ENCODE data around the gene EMC10. TPM values are rescaled to one million over a fixed set of nuclear protein-coding genes. Genes with fewer than 3 reads are reported as not detected.
A peak's percentile ranks its signal among the peaks of the same experiment; 100 is the strongest.

The EMC10 gene
- polyA plus RNA-seq, 2 of the 4 experiments (the other 2 are of a cell fraction): 52.8 to 147 TPM

- peak; percentile 83 to 95 for ATAC-seq
- peak overlapping the region; percentile 67 for H3K4me3 ChIP-seq
- H3K27ac ChIP-seq: peak overlapping the region; percentile 65 to 88
- peak overlapping the region; percentile 96 for H3K4me2 ChIP-seq
- 8% methylated on average over 33 of the region's 54 CpGs for WGBS (ENCODE audit: missing lambda C conversion rate)
- FAIRE-seq: no peak
- CTCF ChIA-PET: interaction anchor here (0.9 to 3.5 kb wide), 6 partner anchors 16 to 74 kb away, joined by 3 to 19 read pairs (median 4); no protein-coding TSS in a partner anchor
- TF ChIP-seq, protein P1, sequence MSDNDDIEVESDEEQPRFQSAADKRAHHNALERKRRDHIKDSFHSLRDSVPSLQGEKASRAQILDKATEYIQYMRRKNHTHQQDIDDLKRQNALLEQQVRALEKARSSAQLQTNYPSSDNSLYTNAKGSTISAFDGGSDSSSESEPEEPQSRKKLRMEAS (IDR thresholded peaks at IDR 0.05): 0 out of 2 replicates have a peak, but pooled peaks have one; percentile 17
- TF ChIP-seq CHD2 (IDR thresholded peaks at IDR 0.05; ENCODE audit: low read length, partially characterized antibody) (peak; percentile 80), JUN (IDR thresholded peaks at IDR 0.05) (0 out of 5 replicates have a peak, but pooled peaks of 1 of the 2 experiments have one; percentile 17), EHF (CRISPR knock-in tag; IDR thresholded peaks at IDR 0.05) (no peak), HOXA7 (CRISPR knock-in tag; IDR thresholded peaks at IDR 0.05) (no peak), PHF8 (IDR thresholded peaks at IDR 0.05; ENCODE audit: borderline replicate concordance, low read depth) (peak; percentile 32; the same call in 1 of the 2 replicates), REST (IDR thresholded peaks at IDR 0.05) (peak; percentile 67), USF2 (IDR thresholded peaks at IDR 0.05) (0 out of 2 replicates have a peak, but pooled peaks have one; percentile 12), RNF2 (IDR thresholded peaks at IDR 0.05; ENCODE audit: borderline replicate concordance, low read depth) (0 out of 2 replicates have a peak, but pooled peaks have one; percentile 39), RFX5 (IDR thresholded peaks at IDR 0.05) (peak; percentile 100)
- POLR2A ChIA-PET: no interaction called here
- DNase-seq (ENCODE audit: low read depth in 1 of 2, low spot score in 1 of 2): peak; percentile 72 to 90
- H3K9me3 ChIP-seq: no peaks in the 10 kb centered on the region
- H3K4me1 ChIP-seq: peaks cover 11% of the 10 kb centered on the region
These were observed 44.7 kb upstream of the EMC10 start for GRCh38 chr19:50431343-50432220.

DNA sequence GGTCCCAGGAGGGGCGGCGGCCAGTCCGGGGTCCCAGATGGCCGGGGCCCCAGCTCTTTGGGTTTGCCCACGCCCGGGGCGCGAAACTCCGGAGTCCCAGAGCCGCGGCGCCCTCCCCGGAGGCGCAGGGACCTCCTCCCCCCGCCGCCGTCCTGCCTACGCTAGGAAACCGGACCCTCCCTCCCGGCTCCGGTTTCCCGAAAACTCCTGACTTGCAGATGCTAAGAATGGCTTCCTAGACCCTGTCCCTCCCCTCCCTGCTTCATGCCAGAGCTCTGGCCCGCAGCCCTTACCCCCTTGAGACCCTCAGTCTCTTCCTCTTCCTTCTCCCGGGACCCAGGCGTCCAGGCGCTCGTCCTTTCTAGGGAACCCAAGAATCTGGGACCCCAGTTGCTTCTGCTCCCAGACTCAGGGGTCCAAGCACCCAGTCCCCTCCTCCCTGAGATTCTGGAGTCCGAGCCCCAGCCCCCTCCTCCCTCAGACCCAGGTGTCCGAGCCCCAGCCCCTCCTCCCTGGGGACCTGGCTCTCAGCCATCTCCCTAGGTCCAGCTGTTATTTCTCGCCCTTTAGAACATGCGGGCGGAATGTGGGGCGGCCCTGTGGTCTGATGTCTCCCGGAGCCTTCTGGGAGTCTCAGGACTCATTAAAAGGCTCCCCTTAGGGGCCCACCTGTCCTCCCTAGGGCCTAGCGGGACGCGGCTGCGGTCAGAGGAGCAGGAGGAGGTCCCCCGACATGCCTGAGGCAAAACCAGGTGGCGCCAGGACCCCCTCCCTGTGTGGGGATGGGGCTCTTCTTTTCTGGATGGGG lies 43.9 kb upstream of the EMC10 start, which contains the start of gene MYBPC2:
MYBPC2 (plus strand) TSS at position 672 of the 808 bp plus-strand sequence; CDS start at position 734, 62 bp downstream.
- H3K4me2 ChIP-seq: peak within 1 kb of the TSS; percentile 96
- no peak for DNase-seq (ENCODE audit: low read depth in 1 of 2, low spot score in 1 of 2)
- peak; percentile 9 to 43 for ATAC-seq
- no peak for FAIRE-seq
- ChIA-PET CTCF (interaction anchor here (1.2 to 1.4 kb wide), 2 partner anchors 29 to 64 kb away, joined by 4 read pairs; no protein-coding TSS in a partner anchor), POLR2A (no interaction called here)
- H3K4me1 ChIP-seq: peaks cover 11% of the 10 kb centered on the region
- H3K9me3 ChIP-seq: no peaks in the 10 kb centered on the region
- 12% methylated on average over 24 of the region's 40 CpGs for WGBS (ENCODE audit: missing lambda C conversion rate)
- H3K4me3 ChIP-seq: peak within 1 kb of the TSS; percentile 67
- TF ChIP-seq TP53 (CRISPR knock-in tag; IDR thresholded peaks at IDR 0.05) (no peak), RFX5 (IDR thresholded peaks at IDR 0.05) (peak; percentile 75)
- peak within 1 kb of the TSS; percentile 65 to 88 for H3K27ac ChIP-seq
